Measurements from ENCODE around the gene ITIH4. TPM values are rescaled to one million over a fixed set of nuclear protein-coding genes. Genes with fewer than 3 reads are reported as not detected.

Gene ITIH4
- total and polyA plus RNA-seq, 2 of the 13 experiments (the other 11 are each of a cell fraction or from before 2014, with no cell fraction given), result 2.7 to 5.3 TPM

- Histone ChIP-seq H3K36me3 (replicated peaks in 1 of 2; ENCODE audit: control insufficient read depth in 1 of 2, insufficient read depth in 2 of 2, low read length in 2 of 2) (peaks cover 6 to 18% of the 10 kb centered on the region in 2 experiments; a peak in 4 of 5 replicates), H3K9me3 (ENCODE audit: low read length) (no peaks in the 10 kb centered on the region), H3K27ac (ENCODE audit: extremely low read length, insufficient read depth, low read length) (peak within 1 kb of the TSS; percentile 80), H3K9ac (ENCODE audit: insufficient read depth, low read depth, low read length) (peak within 1 kb of the TSS; percentile 79), H3K4me3 (replicated peaks in 1 of 3; ENCODE audit: insufficient read depth in 1 of 3, low read depth in 2 of 3, low read length in 3 of 3) (peak within 1 kb of the TSS; percentile 52 to 89 (median 72)), H3K79me2 (ENCODE audit: insufficient read depth, low read length) (peaks cover 17% of the 10 kb centered on the region), H3K4me1 (ENCODE audit: insufficient read depth, low read length) (peaks cover 60% of the 10 kb centered on the region), H3K27me3 (ENCODE audit: control insufficient read depth in 1 of 2, insufficient read depth in 2 of 2, low read length in 2 of 2) (no peaks in the 10 kb centered on the region), H3K4me2 (ENCODE audit: low read depth, low read length) (peak within 1 kb of the TSS; percentile 94), H4K20me1 (ENCODE audit: insufficient read depth, low read length) (no peaks in the 10 kb centered on the region), H2AFZ (ENCODE audit: low read length) (peak within 1 kb of the TSS; percentile 82)
- peak; percentile 91 for ATAC-seq
- CTCF ChIA-PET (ENCODE audit: low intra/inter-chr PET ratio, low total read pairs), result no interaction called here
- FAIRE-seq, result no peak
- in situ Hi-C loops (cut with HindIII; ENCODE audit: extremely low pct_ligation_motif_present, low pct_unique_long_range_greater_than_20kb) (no loop called here), intact Hi-C loops (cut with micrococcal nuclease; ENCODE audit: unreplicated experiment) (loop anchor here (2.0 to 10.0 kb wide), 2 partner anchors 16 to 54 kb away; no protein-coding TSS in a partner anchor)
- DNase-seq (ENCODE audit: low spot score), result peak; percentile 85
- 1% methylated on average over 33 of the region's 67 CpGs for WGBS (ENCODE audit: low lambda C conversion rate)
- BruUV-seq (replicated peaks), result no TSS peak
- POLR2A ChIA-PET, result interaction anchor here (0.7 to 18.4 kb wide), 13 partner anchors 9 to 126 kb away, joined by 3 to 466 read pairs (median 4); partner anchors contain the start of genes GLT8D1, ITIH3, SPCS1 and STIMATE
- no peak for TF ChIP-seq DDIT3 (CRISPR knock-in tag; IDR thresholded peaks at IDR 0.05)
- no peak for TF ChIP-seq NFYC (CRISPR knock-in tag; IDR thresholded peaks at IDR 0.05)
- no peak; the same call in 1 of the 2 replicates for TF ChIP-seq ZFP1 (CRISPR knock-in tag; IDR thresholded peaks at IDR 0.05)
- 0 out of 2 replicates have a peak, but pooled peaks have one; percentile 29 for TF ChIP-seq MNT (IDR thresholded peaks at IDR 0.05)
- no peak for TF ChIP-seq ZNF44 (CRISPR knock-in tag; IDR thresholded peaks at IDR 0.05)
- peak; percentile 57; the same call in 1 of the 2 replicates for TF ChIP-seq CBX5 (CRISPR knock-in tag; IDR thresholded peaks at IDR 0.05; ENCODE audit: borderline replicate concordance)
- TF ChIP-seq MED8 (CRISPR knock-in tag; IDR thresholded peaks at IDR 0.05; ENCODE audit: insufficient replicate concordance), result peak; percentile 42
- no peak for TF ChIP-seq ZNF20 (CRISPR knock-in tag; IDR thresholded peaks at IDR 0.05)
- no peak for TF ChIP-seq ZMYM3 (CRISPR knock-in tag; IDR thresholded peaks at IDR 0.05)
- no peak for TF ChIP-seq ZNF773 (CRISPR knock-in tag; IDR thresholded peaks at IDR 0.05; ENCODE audit: borderline replicate concordance)
- no peak for TF ChIP-seq ZNF138 (CRISPR knock-in tag; IDR thresholded peaks at IDR 0.05; ENCODE audit: low read depth)
- peak; percentile 69; the same call in 1 of the 2 replicates for TF ChIP-seq SALL2 (CRISPR knock-in tag; IDR thresholded peaks at IDR 0.05)
- peak; percentile 60 for TF ChIP-seq FOXJ3 (CRISPR knock-in tag; IDR thresholded peaks at IDR 0.05; ENCODE audit: borderline replicate concordance)
- TF ChIP-seq ZNF558 (CRISPR knock-in tag; IDR thresholded peaks at IDR 0.05; ENCODE audit: borderline replicate concordance), result peak; percentile 72; the same call in 1 of the 2 replicates
- TF ChIP-seq MAF1 (CRISPR knock-in tag; IDR thresholded peaks at IDR 0.05; ENCODE audit: borderline replicate concordance), result peak; percentile 71; the same call in 1 of the 2 replicates
- no peak for TF ChIP-seq MATR3 (CRISPR knock-in tag; IDR thresholded peaks at IDR 0.05)
- TF ChIP-seq PCBP2 (optimal IDR thresholded peaks at IDR 0.05; ENCODE audit: low read depth, low read length, poor library complexity, severe bottlenecking), result no peak
- TF ChIP-seq ZNF256 (CRISPR knock-in tag; conservative IDR thresholded peaks at IDR 0.05), result peak; percentile 35; the same call in 1 of the 2 replicates
- TF ChIP-seq SNAI1 (CRISPR knock-in tag; IDR thresholded peaks at IDR 0.05; ENCODE audit: borderline replicate concordance), result peak; percentile 47; the same call in 1 of the 2 replicates
- TF ChIP-seq ELF3 (CRISPR knock-in tag; IDR thresholded peaks at IDR 0.05), result peak; percentile 51; the same call in 1 of the 2 replicates
- TF ChIP-seq ZMAT5 (CRISPR knock-in tag; IDR thresholded peaks at IDR 0.05; ENCODE audit: borderline replicate concordance, low read depth), result no peak
- TF ChIP-seq ZNF605 (CRISPR knock-in tag; IDR thresholded peaks at IDR 0.05), result 0 out of 2 replicates have a peak, but pooled peaks have one; percentile 24
- no peak; the same call in 1 of the 2 replicates for TF ChIP-seq BRD4 (CRISPR knock-in tag; IDR thresholded peaks at IDR 0.05)
These were observed 59.8 kb downstream of the ITIH4 start, which contains the start of gene NEK4 for GRCh38 chr3:52770496-52771333. NEK4 (minus strand) TSS chr3:52770940; CDS start chr3:52770746, 194 bp downstream.

All from HepG2 (cell line).